Measurements from ENCODE around the gene ENO4.

- no peak for TF ChIP-seq CTCF (IDR thresholded peaks at IDR 0.05)
- no peak for TF ChIP-seq POLR2A (IDR thresholded peaks at IDR 0.05)
- TF ChIP-seq EP300 (IDR thresholded peaks at IDR 0.05): no peak
These were observed 21.6 kb downstream of the ENO4 start for GRCh38 chr10:116870949-116871348.
